Dedifferentiated amniotic fluid mesenchymal stem cell (primary cell): ENCODE measurements around the gene TSPY9.
"Not testable (repeated sequence)": the region's sequence is repeated elsewhere in the genome, so short reads cannot be mapped to it uniquely, and the experiment has no call there.

Experiments
- DNase-seq: peaks from one replicate; pipeline ENCODE4 v3.0.0-alpha.2; 2016; ENCODE audit errors: extremely low spot score

The TSPY9 gene

GRCh38 chrY:9486967-9487366 lies at the start of gene TSPY9:
Gene TSPY9, plus strand, starts transcription at chrY:9487267. Its CDS starts 46 bp downstream, at chrY:9487313.
- not testable (repeated sequence) for DNase-seq

GRCh38 chrY:9466655-9467054 lies 20.4 kb upstream of the TSPY9 start, which contains the start of gene TSPY1:
Gene TSPY1, plus strand, starts transcription at chrY:9466955. Its CDS starts 46 bp downstream, at chrY:9467001.
- not testable (repeated sequence) for DNase-seq

- DNase-seq: not testable (repeated sequence)
Measured at GRCh38 chrY:9504396-9504795, 17.3 kb downstream of the TSPY9 start.

GRCh38 chrY:9516287-9516686 lies 29.2 kb downstream of the TSPY9 start:
- DNase-seq: not testable (repeated sequence)

- DNase-seq: not testable (repeated sequence)
Measured at GRCh38 chrY:9527580-9527979, 40.5 kb downstream of the TSPY9 start, which contains the start of gene TSPY10. Gene TSPY10, plus strand, starts transcription at chrY:9527880. Its CDS starts 46 bp downstream, at chrY:9527926.
